NK-92 (cell line): ENCODE results near the gene FHIP1B.

Source experiments
- DNase-seq: peaks from one replicate; lab custom pipeline; 2025; ENCODE audit not compliant: unreplicated experiment; lab: John Stamatoyannopoulos, UW

The FHIP1B gene

GRCh38 chr11:6240139-6240538 lies 5.7 kb upstream of the FHIP1B start:
- no peak for DNase-seq

- no peak for DNase-seq
Observed at GRCh38 chr11:6238902-6239301, 4.5 kb upstream of the FHIP1B start, which contains the start of gene CNGA4. Gene CNGA4 (plus strand): TSS chr11:6239089. CDS start chr11:6239207, 118 bp downstream.

GRCh38 chr11:6237761-6238302 lies 3.4 kb upstream of the FHIP1B start:
- DNase-seq, result no peak

GRCh38 chr11:6237266-6237665 lies 2.8 kb upstream of the FHIP1B start:
- DNase-seq, result no peak

GRCh38 chr11:6233984-6234386 lies 451 bp downstream of the FHIP1B start:
- DNase-seq, result no peak

GRCh38 chr11:6232899-6233298 lies 1.5 kb downstream of the FHIP1B start:
- DNase-seq, result no peak

- no peak for DNase-seq
Observed at GRCh38 chr11:6229911-6230310, 4.5 kb downstream of the FHIP1B start.

GRCh38 chr11:6228520-6228919 lies 5.9 kb downstream of the FHIP1B start:
- no peak for DNase-seq

- no peak for DNase-seq
Observed at GRCh38 chr11:6225896-6226295, 8.5 kb downstream of the FHIP1B start.

GRCh38 chr11:6225024-6225423 lies 9.4 kb downstream of the FHIP1B start:
- DNase-seq, result no peak

GRCh38 chr11:6224421-6224820 lies 10.0 kb downstream of the FHIP1B start:
- no peak for DNase-seq

- no peak for DNase-seq
Observed at GRCh38 chr11:6223854-6224253, 10.6 kb downstream of the FHIP1B start.

- DNase-seq, result no peak
Observed at GRCh38 chr11:6219359-6219758, 15.1 kb downstream of the FHIP1B start.

- no peak for DNase-seq
Observed at GRCh38 chr11:6217722-6218121, 16.7 kb downstream of the FHIP1B start.

GRCh38 chr11:6216501-6216900 lies 17.9 kb downstream of the FHIP1B start:
- no peak for DNase-seq

GRCh38 chr11:6214530-6214929 lies 19.9 kb downstream of the FHIP1B start:
- DNase-seq, result no peak

GRCh38 chr11:6210274-6210955 lies 24.0 kb downstream of the FHIP1B start:
- DNase-seq, result no peak

- DNase-seq, result no peak
Observed at GRCh38 chr11:6209801-6210200, 24.6 kb downstream of the FHIP1B start.

- no peak for DNase-seq
Observed at GRCh38 chr11:6206456-6207180, 27.8 kb downstream of the FHIP1B start.

GRCh38 chr11:6205366-6205765 lies 29.1 kb downstream of the FHIP1B start, which contains the start of gene C11orf42:
Gene C11orf42 (plus strand): TSS chr11:6205557. CDS start chr11:6205616, 59 bp downstream.
- no peak for DNase-seq

- no peak for DNase-seq
Observed at GRCh38 chr11:6204706-6205105, 29.7 kb downstream of the FHIP1B start.

- no peak for DNase-seq
Observed at GRCh38 chr11:6203327-6203726, 31.1 kb downstream of the FHIP1B start.
